Uterus (tissue), 4 donors: ENCODE data around the gene ZNF853. TPM values are rescaled to one million over a fixed set of nuclear protein-coding genes. Genes with fewer than 3 reads are reported as not detected.

Source experiments
- DNase-seq, 2 donors: peaks; one replicate each; pipeline ENCODE4 v3.0.0-alpha.2; 2019 to 2020
- H3K27ac ChIP-seq, 2 donors: fragments of 200-600 bp; sonication (generic); 1 replicate in 1 of 2; 2 replicates in 1 of 2; pipeline ENCODE4 v1.5.1; 2016 to 2018
- H3K27me3 ChIP-seq, 2 donors: fragments of 200-600 bp; sonication (generic); one replicate each; pipeline ENCODE4 v1.5.1; 2018 to 2019; ENCODE audit warnings: control low read depth in 1 of 2
- H3K36me3 ChIP-seq, 2 donors: fragments of 200-600 bp; sonication (generic); one replicate each; pipeline ENCODE4 v1.5.1; 2019; ENCODE audit warnings: control low read depth in 1 of 2
- H3K4me1 ChIP-seq, 2 donors: fragments of 200-600 bp; sonication (generic); one replicate each; pipeline ENCODE4 v1.5.1; 2018 to 2019; ENCODE audit warnings: control low read depth in 1 of 2
- H3K4me3 ChIP-seq, 2 donors: fragments of 200-600 bp; sonication (generic); 1 replicate in 1 of 2; 2 replicates in 1 of 2; pipeline ENCODE4 v1.5.1; 2018 to 2019; ENCODE audit warnings: mild to moderate bottlenecking in 1 of 2
- H3K9me3 ChIP-seq, 2 donors: fragments of 200-600 bp; sonication (generic); one replicate each; pipeline ENCODE4 v1.5.1; 2019; ENCODE audit warnings: control low read depth in 1 of 2
- POLR2A ChIP-seq, 2 donors: fragments of 450-650 bp; IDR thresholded peaks; one replicate each; pipeline ENCODE4 v1.6.1; 2016; ENCODE audit warnings: antibody characterized with exemption in 2 of 2, mild to moderate bottlenecking in 1 of 2, moderate library complexity in 1 of 2
- intact Hi-C: fragments of 100-400 bp; cut with DNase I; formaldehyde crosslinking; loops from one replicate; pipeline ENCODE4 v1.15.1; 2023; ENCODE audit warnings: low total_unique reads
- total RNA-seq, 4 donors: library from RNA; depleted of rRNA in 3 of 4; stranded (reverse); fragments of >200 nt in 3 of 4; gene quantifications; one replicate each; pipeline versions ENCODE4 v1.1.0 to v1.2.4, GENCODE V29; 2014 to 2023
- TF ChIP-seq, protein P1 (sequence below), 4 experiments: fragments of 200-600 bp in 2 of 4; fragments of 450-650 bp in 2 of 4; sonication (generic) in 2 of 4; IDR thresholded peaks; one replicate each; pipeline ENCODE4 v1.5.1; 2016 to 2019; ENCODE audit warnings: antibody characterized with exemption in 4 of 4, mild to moderate bottlenecking in 2 of 4, moderate library complexity in 1 of 4
- donor health status: DM: yes; HTN: yes; CAD: no.

Gene ZNF853
- total RNA-seq, 4 donors from 2014 or later, result 0.88 to 20.7 (median 11.8) TPM

- Histone ChIP-seq H3K36me3 (no peaks in the 10 kb centered on the region), H3K4me1 (no peaks in the 10 kb centered on the region), H3K27ac (no peak overlapping the region), H3K4me3 (no peak overlapping the region), H3K9me3 (no peaks in the 10 kb centered on the region), H3K27me3 (no peaks in the 10 kb centered on the region)
- TF ChIP-seq POLR2A (IDR thresholded peaks at IDR 0.05), result no peak
- TF ChIP-seq, protein P1, sequence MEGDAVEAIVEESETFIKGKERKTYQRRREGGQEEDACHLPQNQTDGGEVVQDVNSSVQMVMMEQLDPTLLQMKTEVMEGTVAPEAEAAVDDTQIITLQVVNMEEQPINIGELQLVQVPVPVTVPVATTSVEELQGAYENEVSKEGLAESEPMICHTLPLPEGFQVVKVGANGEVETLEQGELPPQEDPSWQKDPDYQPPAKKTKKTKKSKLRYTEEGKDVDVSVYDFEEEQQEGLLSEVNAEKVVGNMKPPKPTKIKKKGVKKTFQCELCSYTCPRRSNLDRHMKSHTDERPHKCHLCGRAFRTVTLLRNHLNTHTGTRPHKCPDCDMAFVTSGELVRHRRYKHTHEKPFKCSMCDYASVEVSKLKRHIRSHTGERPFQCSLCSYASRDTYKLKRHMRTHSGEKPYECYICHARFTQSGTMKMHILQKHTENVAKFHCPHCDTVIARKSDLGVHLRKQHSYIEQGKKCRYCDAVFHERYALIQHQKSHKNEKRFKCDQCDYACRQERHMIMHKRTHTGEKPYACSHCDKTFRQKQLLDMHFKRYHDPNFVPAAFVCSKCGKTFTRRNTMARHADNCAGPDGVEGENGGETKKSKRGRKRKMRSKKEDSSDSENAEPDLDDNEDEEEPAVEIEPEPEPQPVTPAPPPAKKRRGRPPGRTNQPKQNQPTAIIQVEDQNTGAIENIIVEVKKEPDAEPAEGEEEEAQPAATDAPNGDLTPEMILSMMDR (IDR thresholded peaks at IDR 0.05), result no peak
- intact Hi-C loops, result no loop called here
- DNase-seq, result no peak
Measured at GRCh38 chr7:6607651-6608051, 7.8 kb upstream of the ZNF853 start.

DNA sequence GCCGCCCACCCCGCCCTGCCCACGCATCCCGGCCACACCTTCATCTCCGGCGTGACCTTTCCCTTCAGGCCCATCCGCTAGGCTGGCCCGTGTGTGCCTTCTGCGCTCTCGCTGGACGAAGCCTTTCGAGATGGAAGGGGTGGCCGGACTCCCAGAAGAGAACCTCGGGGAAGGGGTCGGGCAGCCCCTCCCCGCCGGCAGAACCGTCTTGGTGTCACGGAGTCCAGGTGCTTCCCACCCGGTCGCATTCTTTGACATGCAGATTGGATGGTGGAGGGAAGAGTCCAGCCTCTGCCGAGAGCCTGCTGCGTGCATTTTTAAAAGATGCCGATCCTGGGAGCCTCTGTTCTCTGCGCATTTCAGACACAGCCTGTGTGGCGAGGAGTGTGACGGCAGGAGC is 7.3 kb upstream of the ZNF853 start:
- no peak overlapping the region for H3K27ac ChIP-seq
- H3K36me3 ChIP-seq, result no peaks in the 10 kb centered on the region
- H3K4me1 ChIP-seq, result no peaks in the 10 kb centered on the region
- H3K9me3 ChIP-seq, result no peaks in the 10 kb centered on the region
- no peak for DNase-seq
- no peaks in the 10 kb centered on the region for H3K27me3 ChIP-seq
- intact Hi-C loops, result no loop called here
- H3K4me3 ChIP-seq, result no peak overlapping the region
- TF ChIP-seq, protein P1 (IDR thresholded peaks at IDR 0.05), result no peak
- no peak for TF ChIP-seq POLR2A (IDR thresholded peaks at IDR 0.05)

GRCh38 chr7:6608794-6609193 is 6.6 kb upstream of the ZNF853 start:
- TF ChIP-seq POLR2A (IDR thresholded peaks at IDR 0.05), result no peak
- TF ChIP-seq, protein P1 (IDR thresholded peaks at IDR 0.05), result no peak
- no peak for DNase-seq
- Histone ChIP-seq H3K27ac (no peak overlapping the region), H3K4me3 (no peak overlapping the region), H3K36me3 (no peaks in the 10 kb centered on the region), H3K27me3 (no peaks in the 10 kb centered on the region), H3K4me1 (no peaks in the 10 kb centered on the region), H3K9me3 (no peaks in the 10 kb centered on the region)
- intact Hi-C loops, result no loop called here

- H3K4me1 ChIP-seq, result peaks cover 0 to 7% of the 10 kb centered on the region in 2 donors
- no peak overlapping the region for H3K4me3 ChIP-seq
- H3K36me3 ChIP-seq, result no peaks in the 10 kb centered on the region
- no peaks in the 10 kb centered on the region for H3K27me3 ChIP-seq
- no peaks in the 10 kb centered on the region for H3K9me3 ChIP-seq
- no peak for DNase-seq
- intact Hi-C loops, result no loop called here
- TF ChIP-seq, protein P1 (IDR thresholded peaks at IDR 0.05), result no peak
- no peak for TF ChIP-seq POLR2A (IDR thresholded peaks at IDR 0.05)
- no peak overlapping the region for H3K27ac ChIP-seq
Measured at GRCh38 chr7:6612819-6613218, 2.6 kb upstream of the ZNF853 start.

DNA sequence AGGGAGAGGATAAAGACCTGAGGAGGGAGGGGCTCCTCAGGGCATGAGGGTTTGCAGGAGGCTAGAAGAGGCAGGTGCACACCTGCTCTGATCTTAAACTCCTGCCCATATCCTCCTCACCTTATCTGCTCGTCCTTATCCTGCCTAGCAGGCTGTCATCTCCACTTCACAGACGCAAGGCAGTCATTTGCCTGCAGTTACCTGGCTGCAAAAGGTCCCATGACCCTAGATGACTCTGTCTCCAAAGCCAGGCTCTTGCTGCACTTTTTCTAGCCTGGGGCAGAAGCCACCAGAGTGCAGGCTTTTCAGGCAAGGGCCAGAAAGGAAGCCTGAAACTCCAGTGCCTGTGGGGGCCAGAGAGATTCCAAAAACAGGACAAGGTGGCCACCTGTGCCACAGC is 1.7 kb upstream of the ZNF853 start:
- H3K4me1 ChIP-seq, result peaks cover 0 to 7% of the 10 kb centered on the region in 2 donors
- TF ChIP-seq POLR2A (IDR thresholded peaks at IDR 0.05), result no peak
- TF ChIP-seq, protein P1 (IDR thresholded peaks at IDR 0.05), result no peak
- H3K9me3 ChIP-seq, result no peaks in the 10 kb centered on the region
- no peaks in the 10 kb centered on the region for H3K27me3 ChIP-seq
- no peaks in the 10 kb centered on the region for H3K36me3 ChIP-seq
- intact Hi-C loops, result no loop called here
- H3K27ac ChIP-seq, result no peak overlapping the region
- H3K4me3 ChIP-seq, result no peak overlapping the region
- no peak for DNase-seq
